Lower leg skin (tissue), 4 donors: ENCODE data around the gene SASH1. TPM values are rescaled to one million over a fixed set of nuclear protein-coding genes. Genes with fewer than 3 reads are reported as not detected.
"Not testable (repeated sequence)": the region's sequence is repeated elsewhere in the genome, so short reads cannot be mapped to it uniquely, and the experiment has no call there.

Source experiments
- DNase-seq, 2 donors: peaks; one replicate each; pipeline ENCODE4 v3.0.0-alpha.2; 2019; ENCODE audit warnings: low spot score in 2 of 2
- H3K4me3 ChIP-seq: fragments of 200-600 bp; sonication (generic); 2 replicates; pipeline ENCODE4 v1.5.1; 2017; ENCODE audit warnings: mild to moderate bottlenecking, low read depth; ENCODE audit not compliant: poor library complexity, severe bottlenecking
- POLR2A ChIP-seq, 2 donors: fragments of 450-650 bp; IDR thresholded peaks; one replicate each; pipeline ENCODE4 v1.6.1; 2016 to 2017; ENCODE audit warnings: antibody characterized with exemption in 2 of 2, mild to moderate bottlenecking in 1 of 2, moderate library complexity in 1 of 2
- WGBS, 2 donors: methylation state at CpG; one replicate each; pipeline ENCODE4 v1.1.5; 2018; 5-methylcytosine and 5-hydroxymethylcytosine counted together
- intact Hi-C: fragments of 100-400 bp; cut with DNase I; formaldehyde crosslinking; loops from one replicate; pipeline ENCODE4 v1.15.0; 2023; ENCODE audit warnings: low total_unique reads
- total RNA-seq, 4 donors: library from RNA; depleted of rRNA; stranded (reverse); fragments of >200 nt; gene quantifications; one replicate each; pipeline ENCODE4 v1.1.0, GENCODE V29; 2016
- TF ChIP-seq, protein P1 (sequence below), 3 donors: fragments of 450-650 bp; IDR thresholded peaks; one replicate each; pipeline ENCODE4 v1.5.1; 2016; ENCODE audit warnings: antibody characterized with exemption in 3 of 3, mild to moderate bottlenecking in 3 of 3, moderate library complexity in 2 of 3

SASH1 gene
- total RNA-seq, 4 donors from 2014 or later: 74.9 to 106 (median 91.5) TPM

DNA sequence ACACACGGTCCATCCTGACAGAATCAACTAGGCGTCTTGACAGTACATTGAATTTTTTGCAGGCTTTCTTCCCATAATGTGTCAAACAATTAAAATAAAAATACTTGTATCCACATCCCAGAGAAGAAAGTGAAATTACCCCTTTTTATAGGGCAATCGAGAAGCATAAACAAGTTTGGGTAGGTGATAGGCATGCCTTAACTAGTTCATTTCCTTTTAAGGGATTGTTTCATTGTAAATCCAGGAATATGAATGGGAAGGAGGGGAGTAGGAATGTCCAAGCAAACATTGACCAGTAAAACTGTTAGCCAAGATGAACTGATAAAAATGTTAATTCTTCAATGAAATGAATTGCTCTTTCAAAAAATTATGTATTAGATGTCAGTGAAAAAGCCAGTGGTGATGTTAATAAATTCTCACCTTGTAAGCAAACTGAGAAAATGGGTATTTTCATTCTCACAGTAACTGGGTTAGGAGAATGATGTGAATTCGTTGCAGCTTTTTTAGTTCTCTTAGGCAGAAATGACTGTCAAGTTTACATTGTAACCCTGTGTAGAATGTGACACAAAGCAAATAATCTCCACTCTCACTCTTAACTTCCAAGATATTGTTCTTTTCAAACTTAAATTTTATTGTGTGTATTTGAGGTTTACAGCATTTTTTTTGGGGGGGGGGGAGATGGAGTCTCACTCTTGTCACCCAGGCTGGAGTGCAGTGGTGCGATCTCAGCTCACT is 31.6 kb downstream of the SASH1 start:
- H3K4me3 ChIP-seq: no peak overlapping the region
- TF ChIP-seq POLR2A (IDR thresholded peaks at IDR 0.05): no peak
- TF ChIP-seq, protein P1, sequence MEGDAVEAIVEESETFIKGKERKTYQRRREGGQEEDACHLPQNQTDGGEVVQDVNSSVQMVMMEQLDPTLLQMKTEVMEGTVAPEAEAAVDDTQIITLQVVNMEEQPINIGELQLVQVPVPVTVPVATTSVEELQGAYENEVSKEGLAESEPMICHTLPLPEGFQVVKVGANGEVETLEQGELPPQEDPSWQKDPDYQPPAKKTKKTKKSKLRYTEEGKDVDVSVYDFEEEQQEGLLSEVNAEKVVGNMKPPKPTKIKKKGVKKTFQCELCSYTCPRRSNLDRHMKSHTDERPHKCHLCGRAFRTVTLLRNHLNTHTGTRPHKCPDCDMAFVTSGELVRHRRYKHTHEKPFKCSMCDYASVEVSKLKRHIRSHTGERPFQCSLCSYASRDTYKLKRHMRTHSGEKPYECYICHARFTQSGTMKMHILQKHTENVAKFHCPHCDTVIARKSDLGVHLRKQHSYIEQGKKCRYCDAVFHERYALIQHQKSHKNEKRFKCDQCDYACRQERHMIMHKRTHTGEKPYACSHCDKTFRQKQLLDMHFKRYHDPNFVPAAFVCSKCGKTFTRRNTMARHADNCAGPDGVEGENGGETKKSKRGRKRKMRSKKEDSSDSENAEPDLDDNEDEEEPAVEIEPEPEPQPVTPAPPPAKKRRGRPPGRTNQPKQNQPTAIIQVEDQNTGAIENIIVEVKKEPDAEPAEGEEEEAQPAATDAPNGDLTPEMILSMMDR (IDR thresholded peaks at IDR 0.05): no peak
- intact Hi-C loops: no loop called here
- DNase-seq: no peak
- 63 to 70% methylated on average over 5 of the region's 5 CpGs for WGBS, 2 donors

DNA sequence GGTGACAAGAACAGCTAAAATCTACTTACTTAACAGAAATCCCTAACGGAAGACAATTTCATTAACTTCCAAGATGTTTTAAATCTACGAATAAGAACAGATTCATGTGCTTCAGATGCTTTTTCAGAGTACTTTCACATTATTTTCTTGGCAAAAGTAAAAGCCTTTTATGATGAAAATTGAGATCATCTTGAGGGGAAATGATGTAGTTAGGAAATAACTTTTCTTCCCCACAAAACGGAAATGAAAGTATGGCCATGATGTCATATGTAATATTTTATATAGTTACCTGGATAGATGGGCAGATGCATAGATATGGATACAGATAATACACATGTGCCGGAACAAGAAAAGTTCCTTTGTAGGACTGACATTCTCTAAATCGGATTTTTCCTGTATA is 32.8 kb downstream of the SASH1 start:
- no peak overlapping the region for H3K4me3 ChIP-seq
- no peak for DNase-seq
- TF ChIP-seq, protein P1 (IDR thresholded peaks at IDR 0.05): no peak
- TF ChIP-seq POLR2A (IDR thresholded peaks at IDR 0.05): no peak
- 78 to 79% methylated on average over 5 of the region's 5 CpGs for WGBS, 2 donors
- intact Hi-C loops: no loop called here

DNA sequence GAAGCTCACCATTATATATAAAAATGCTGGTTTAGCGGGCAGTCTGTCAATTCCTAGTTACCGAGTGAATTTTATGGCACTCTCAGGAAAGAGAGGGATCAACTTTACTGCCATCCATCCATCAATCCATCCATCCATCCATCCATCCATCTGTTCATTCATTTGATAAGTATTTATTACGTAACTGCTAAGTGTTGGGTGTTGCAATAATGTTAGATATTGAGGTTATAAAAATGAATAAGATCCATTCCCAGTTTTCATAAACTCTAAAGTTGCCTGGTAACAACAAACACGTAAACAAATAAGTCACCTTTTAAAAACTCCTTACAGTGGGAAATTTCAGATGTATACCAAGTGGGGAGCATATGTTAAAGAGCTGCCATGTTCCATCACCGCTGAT is 36.8 kb downstream of the SASH1 start:
- intact Hi-C loops: no loop called here
- TF ChIP-seq, protein P1 (IDR thresholded peaks at IDR 0.05): no peak
- TF ChIP-seq POLR2A (IDR thresholded peaks at IDR 0.05): no peak
- no peak for DNase-seq
- 88 to 91% methylated on average over 5 of the region's 5 CpGs for WGBS, 2 donors
- H3K4me3 ChIP-seq: no peak overlapping the region

DNA sequence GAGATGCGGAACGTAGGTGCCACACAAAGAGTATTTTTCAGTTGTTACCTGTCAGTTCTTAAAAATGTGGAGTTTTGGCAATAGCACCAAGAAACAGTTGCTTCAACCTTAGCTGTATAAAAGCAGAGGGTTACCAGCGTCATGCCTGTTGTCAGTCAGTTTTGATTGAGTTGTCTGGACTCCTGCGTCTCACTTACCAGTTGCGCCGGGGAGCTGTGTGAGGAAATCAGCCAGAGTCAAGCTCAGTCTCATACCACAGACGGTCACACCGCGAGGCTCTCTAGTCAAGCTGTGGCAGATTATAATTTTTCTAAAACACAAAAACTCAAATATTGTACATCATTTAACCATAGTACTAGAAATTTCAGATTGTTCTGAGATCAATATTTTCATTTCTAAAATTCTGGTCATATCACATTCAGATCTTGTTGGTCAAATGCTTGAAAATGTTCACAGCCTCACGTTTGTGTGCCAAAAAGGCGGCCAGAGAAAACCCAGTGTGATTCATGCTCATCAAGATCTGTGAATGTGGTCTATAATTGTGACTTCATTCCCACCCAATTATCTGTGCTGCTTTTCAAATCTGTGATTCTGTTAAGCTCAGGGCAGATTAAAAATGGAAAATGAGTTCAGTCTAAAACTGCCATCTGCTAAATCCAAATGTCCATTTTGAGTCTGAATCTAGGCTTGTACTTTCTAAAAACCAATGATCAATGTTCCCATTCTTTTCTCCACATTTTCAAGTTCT is 37.5 kb downstream of the SASH1 start:
- no peak for DNase-seq
- no peak overlapping the region for H3K4me3 ChIP-seq
- intact Hi-C loops: no loop called here
- TF ChIP-seq, protein P1 (IDR thresholded peaks at IDR 0.05): no peak
- TF ChIP-seq POLR2A (IDR thresholded peaks at IDR 0.05): no peak
- WGBS, 2 donors: 67 to 74% methylated on average over 11 of the region's 11 CpGs

DNA sequence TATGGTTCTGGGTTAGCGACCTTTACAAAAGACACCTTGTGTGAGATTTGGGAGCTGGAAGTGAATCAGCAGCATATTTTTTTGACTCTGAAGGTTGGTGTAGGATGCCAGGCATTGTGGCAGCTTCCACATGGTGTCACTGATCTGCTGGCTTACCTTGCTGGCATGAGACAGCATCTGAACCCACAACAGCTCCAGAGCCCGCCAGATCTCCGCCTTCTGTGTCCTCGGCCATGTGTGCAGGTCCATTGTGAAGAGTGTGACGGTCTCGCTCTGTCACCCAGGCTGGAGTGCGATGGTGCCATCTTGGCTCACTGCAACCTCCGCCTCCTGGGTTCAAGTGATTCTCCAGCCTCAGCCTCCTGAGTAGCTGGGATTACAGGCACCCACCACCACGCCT is 39.4 kb downstream of the SASH1 start:
- 92 to 93% methylated on average over 9 of the region's 9 CpGs for WGBS, 2 donors
- H3K4me3 ChIP-seq, DNase-seq, intact Hi-C loops: not testable (repeated sequence)

DNA sequence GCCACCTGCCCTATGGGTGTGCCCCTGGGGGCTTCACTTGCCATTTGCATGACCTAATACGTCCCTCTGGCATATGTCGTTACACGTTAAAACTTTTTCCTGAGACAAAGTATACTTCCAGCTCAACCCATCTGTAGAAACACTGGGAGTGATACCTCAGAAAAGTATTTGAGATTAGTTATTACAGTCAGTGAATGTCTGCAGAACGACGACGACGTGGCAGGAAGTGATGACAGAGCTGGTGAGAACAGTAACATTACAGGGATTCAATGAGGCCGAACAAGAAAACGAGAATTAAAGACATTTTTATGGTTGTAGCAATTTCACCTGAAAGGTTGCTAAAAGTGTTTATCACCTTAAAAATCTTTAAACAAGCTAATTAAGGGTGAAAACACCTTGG is 40.2 kb downstream of the SASH1 start:
- no peak overlapping the region for H3K4me3 ChIP-seq
- intact Hi-C loops: no loop called here
- 83 to 84% methylated on average over 9 of the region's 9 CpGs for WGBS, 2 donors
- TF ChIP-seq, protein P1 (IDR thresholded peaks at IDR 0.05): no peak
- no peak for TF ChIP-seq POLR2A (IDR thresholded peaks at IDR 0.05)
- DNase-seq: no peak
